Measurements from ENCODE around the gene MERTK.

The MERTK gene

DNA sequence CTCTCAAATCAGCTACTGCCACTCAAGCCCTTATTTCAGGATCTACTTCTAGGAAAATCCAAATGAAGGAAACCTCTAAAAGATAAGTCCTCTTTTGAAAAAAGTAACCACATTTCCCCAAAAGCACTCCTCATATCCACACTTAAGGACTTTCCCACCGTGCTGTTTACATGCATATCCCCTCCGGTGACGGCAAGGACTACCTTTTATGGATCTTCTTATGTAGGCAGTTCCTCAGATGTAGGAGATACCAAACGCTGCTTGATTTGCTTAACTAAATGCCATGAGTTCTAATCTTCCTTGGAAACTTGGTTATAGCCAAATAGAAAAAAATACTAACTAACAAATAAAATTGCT lies 149.8 kb downstream of the MERTK start:
- Histone ChIP-seq H3K79me2 (ENCODE audit: control insufficient read depth, low read length) (no peaks in the 10 kb centered on the region), H4K20me1 (ENCODE audit: control insufficient read depth, insufficient read depth, low read depth, low read length) (no peaks in the 10 kb centered on the region), H3K4me2 (ENCODE audit: low read length) (no peak overlapping the region), H3K4me3 (ENCODE audit: low read length) (no peak overlapping the region), H3K9me3 (ENCODE audit: control insufficient read depth, insufficient read depth, low read length) (no peaks in the 10 kb centered on the region), H3F3A (ENCODE audit: control insufficient read depth, insufficient read depth) (0 out of 2 replicates have a peak, but pooled peaks cover 5% of the 10 kb centered on the region), H3K9me2 (replicated peaks; ENCODE audit: control insufficient read depth, low read length) (no peaks in the 10 kb centered on the region), H3K36me3 (ENCODE audit: control insufficient read depth, low read length) (no peaks in the 10 kb centered on the region), H3K4me1 (ENCODE audit: control insufficient read depth, low read length) (no peaks in the 10 kb centered on the region), H3K27me3 (ENCODE audit: control insufficient read depth, low read length) (0 out of 2 replicates have a peak, but pooled peaks cover 4% of the 10 kb centered on the region), H3K27ac (ENCODE audit: low read depth, low read length) (no peak overlapping the region)
- TF ChIP-seq EZH2phosphoT487 (IDR thresholded peaks at IDR 0.05; ENCODE audit: borderline replicate concordance, low read length) = no peak
- TF ChIP-seq, protein P1, sequence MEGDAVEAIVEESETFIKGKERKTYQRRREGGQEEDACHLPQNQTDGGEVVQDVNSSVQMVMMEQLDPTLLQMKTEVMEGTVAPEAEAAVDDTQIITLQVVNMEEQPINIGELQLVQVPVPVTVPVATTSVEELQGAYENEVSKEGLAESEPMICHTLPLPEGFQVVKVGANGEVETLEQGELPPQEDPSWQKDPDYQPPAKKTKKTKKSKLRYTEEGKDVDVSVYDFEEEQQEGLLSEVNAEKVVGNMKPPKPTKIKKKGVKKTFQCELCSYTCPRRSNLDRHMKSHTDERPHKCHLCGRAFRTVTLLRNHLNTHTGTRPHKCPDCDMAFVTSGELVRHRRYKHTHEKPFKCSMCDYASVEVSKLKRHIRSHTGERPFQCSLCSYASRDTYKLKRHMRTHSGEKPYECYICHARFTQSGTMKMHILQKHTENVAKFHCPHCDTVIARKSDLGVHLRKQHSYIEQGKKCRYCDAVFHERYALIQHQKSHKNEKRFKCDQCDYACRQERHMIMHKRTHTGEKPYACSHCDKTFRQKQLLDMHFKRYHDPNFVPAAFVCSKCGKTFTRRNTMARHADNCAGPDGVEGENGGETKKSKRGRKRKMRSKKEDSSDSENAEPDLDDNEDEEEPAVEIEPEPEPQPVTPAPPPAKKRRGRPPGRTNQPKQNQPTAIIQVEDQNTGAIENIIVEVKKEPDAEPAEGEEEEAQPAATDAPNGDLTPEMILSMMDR (IDR thresholded peaks at IDR 0.05; ENCODE audit: low read depth, low read length, poor library complexity, severe bottlenecking) = no peak

DNA sequence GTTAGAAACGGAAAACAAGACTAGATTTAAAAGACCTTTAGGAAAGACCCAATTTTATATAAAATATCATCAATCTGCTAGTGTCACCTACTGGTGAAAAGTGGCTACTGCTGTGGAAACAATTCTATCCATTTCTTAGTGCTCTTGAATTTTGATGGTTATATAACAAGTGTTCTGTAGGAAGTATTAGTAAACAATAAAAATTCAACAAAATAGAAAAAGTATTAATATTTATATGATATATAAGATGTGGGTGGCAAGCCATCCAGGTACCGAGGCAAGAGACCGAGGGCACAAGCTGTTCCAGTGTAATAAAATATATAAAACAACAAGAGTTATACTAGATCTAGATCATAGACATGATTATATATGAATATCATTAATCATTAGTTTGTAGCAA lies 150.5 kb downstream of the MERTK start:
- no peaks in the 10 kb centered on the region for H3K79me2 ChIP-seq (ENCODE audit: control insufficient read depth, low read length)
- H3K4me2 ChIP-seq (ENCODE audit: low read length) = no peak overlapping the region
- no peaks in the 10 kb centered on the region for H4K20me1 ChIP-seq (ENCODE audit: control insufficient read depth, insufficient read depth, low read depth, low read length)
- 0 out of 2 replicates have a peak, but pooled peaks cover 5% of the 10 kb centered on the region for H3F3A ChIP-seq (ENCODE audit: control insufficient read depth, insufficient read depth)
- TF ChIP-seq EZH2phosphoT487 (IDR thresholded peaks at IDR 0.05; ENCODE audit: borderline replicate concordance, low read length) = no peak
- TF ChIP-seq, protein P1 (IDR thresholded peaks at IDR 0.05; ENCODE audit: low read depth, low read length, poor library complexity, severe bottlenecking) = peak; percentile 59
- H3K4me1 ChIP-seq (ENCODE audit: control insufficient read depth, low read length) = peaks cover 6% of the 10 kb centered on the region
- H3K4me3 ChIP-seq (ENCODE audit: low read length) = no peak overlapping the region
- H3K27me3 ChIP-seq (ENCODE audit: control insufficient read depth, low read length) = 0 out of 2 replicates have a peak, but pooled peaks cover 4% of the 10 kb centered on the region
- no peaks in the 10 kb centered on the region for H3K9me2 ChIP-seq (replicated peaks; ENCODE audit: control insufficient read depth, low read length)
- H3K36me3 ChIP-seq (ENCODE audit: control insufficient read depth, low read length) = no peaks in the 10 kb centered on the region
- no peak overlapping the region for H3K27ac ChIP-seq (ENCODE audit: low read depth, low read length)
- H3K9me3 ChIP-seq (ENCODE audit: control insufficient read depth, insufficient read depth, low read length) = no peaks in the 10 kb centered on the region

DNA sequence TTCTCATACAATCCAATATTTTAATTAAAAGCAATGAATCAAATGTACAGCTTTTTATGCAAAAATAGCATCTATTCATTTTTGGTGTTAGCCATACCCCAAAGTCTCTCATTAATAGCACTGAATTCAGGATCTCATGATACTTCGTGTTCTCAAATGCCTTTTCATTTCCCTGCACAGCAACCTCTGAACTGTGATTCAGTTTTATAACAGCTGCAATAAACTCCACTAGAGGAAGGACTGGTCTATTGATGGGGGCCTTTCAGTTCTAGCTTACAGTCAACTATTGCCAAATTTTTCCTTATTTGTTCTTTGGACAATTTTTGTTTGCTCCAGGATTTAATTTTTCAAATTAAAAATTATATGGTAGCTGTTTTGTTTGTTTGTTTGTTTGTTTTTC lies 151.9 kb downstream of the MERTK start:
- Histone ChIP-seq H4K20me1 (ENCODE audit: control insufficient read depth, insufficient read depth, low read depth, low read length) (no peaks in the 10 kb centered on the region), H3K27ac (ENCODE audit: low read depth, low read length) (no peak overlapping the region), H3K4me1 (ENCODE audit: control insufficient read depth, low read length) (peaks cover 7% of the 10 kb centered on the region), H3K4me3 (ENCODE audit: low read length) (no peak overlapping the region), H3K79me2 (ENCODE audit: control insufficient read depth, low read length) (no peaks in the 10 kb centered on the region), H3K27me3 (ENCODE audit: control insufficient read depth, low read length) (0 out of 2 replicates have a peak, but pooled peaks cover 4% of the 10 kb centered on the region), H3K9me2 (replicated peaks; ENCODE audit: control insufficient read depth, low read length) (no peaks in the 10 kb centered on the region), H3K9me3 (ENCODE audit: control insufficient read depth, insufficient read depth, low read length) (no peaks in the 10 kb centered on the region), H3K36me3 (ENCODE audit: control insufficient read depth, low read length) (no peaks in the 10 kb centered on the region), H3F3A (ENCODE audit: control insufficient read depth, insufficient read depth) (0 out of 2 replicates have a peak, but pooled peaks cover 5% of the 10 kb centered on the region), H3K4me2 (ENCODE audit: low read length) (no peak overlapping the region)
- TF ChIP-seq EZH2phosphoT487 (IDR thresholded peaks at IDR 0.05; ENCODE audit: borderline replicate concordance, low read length) = no peak
- TF ChIP-seq, protein P1 (IDR thresholded peaks at IDR 0.05; ENCODE audit: low read depth, low read length, poor library complexity, severe bottlenecking) = no peak

Data from DOHH2 (cell line).